ENCODE measurements around the gene RASGEF1B.

The RASGEF1B gene

GRCh38 chr4:81498046-81498445 is 26.3 kb upstream of the RASGEF1B start:
- in situ Hi-C loops (cut with HindIII; ENCODE audit: low pct_ligation_motif_present, low sequenced_read_pairs): no loop called here
- H3K27me3 ChIP-seq (replicated peaks): no peaks in the 10 kb centered on the region
- H3K36me3 ChIP-seq (replicated peaks): no peaks in the 10 kb centered on the region
- TF ChIP-seq CTCF (IDR thresholded peaks at IDR 0.05; ENCODE audit: low read depth, low read length, missing control alignments): no peak
- H3K27ac ChIP-seq: no peak overlapping the region
- no peak overlapping the region for H3K4me3 ChIP-seq (ENCODE audit: low read depth, low read length)
- no peak for DNase-seq

GRCh38 chr4:81495345-81495744 is 23.6 kb upstream of the RASGEF1B start:
- Histone ChIP-seq H3K27ac (no peak overlapping the region), H3K4me3 (ENCODE audit: low read depth, low read length) (no peak overlapping the region), H3K27me3 (replicated peaks) (no peaks in the 10 kb centered on the region), H3K36me3 (replicated peaks) (no peaks in the 10 kb centered on the region)
- in situ Hi-C loops (cut with HindIII; ENCODE audit: low pct_ligation_motif_present, low sequenced_read_pairs): no loop called here
- TF ChIP-seq CTCF (IDR thresholded peaks at IDR 0.05; ENCODE audit: low read depth, low read length, missing control alignments): no peak
- no peak for DNase-seq

GRCh38 chr4:81494031-81494431 is 22.3 kb upstream of the RASGEF1B start:
- TF ChIP-seq CTCF (IDR thresholded peaks at IDR 0.05; ENCODE audit: low read depth, low read length, missing control alignments): no peak
- Histone ChIP-seq H3K4me3 (ENCODE audit: low read depth, low read length) (no peak overlapping the region), H3K27ac (no peak overlapping the region), H3K27me3 (replicated peaks) (no peaks in the 10 kb centered on the region), H3K36me3 (replicated peaks) (no peaks in the 10 kb centered on the region)
- DNase-seq: no peak
- in situ Hi-C loops (cut with HindIII; ENCODE audit: low pct_ligation_motif_present, low sequenced_read_pairs): no loop called here

GRCh38 chr4:81492606-81493230 is 21.0 kb upstream of the RASGEF1B start:
- DNase-seq: no peak
- no peak overlapping the region for H3K4me3 ChIP-seq (ENCODE audit: low read depth, low read length)
- H3K36me3 ChIP-seq (replicated peaks): no peaks in the 10 kb centered on the region
- TF ChIP-seq CTCF (IDR thresholded peaks at IDR 0.05; ENCODE audit: low read depth, low read length, missing control alignments): no peak
- no peak overlapping the region for H3K27ac ChIP-seq
- no peaks in the 10 kb centered on the region for H3K27me3 ChIP-seq (replicated peaks)
- in situ Hi-C loops (cut with HindIII; ENCODE audit: low pct_ligation_motif_present, low sequenced_read_pairs): no loop called here

- peak; percentile 31 for DNase-seq
- H3K27ac ChIP-seq: no peak overlapping the region
- in situ Hi-C loops (cut with HindIII; ENCODE audit: low pct_ligation_motif_present, low sequenced_read_pairs): no loop called here
- no peak overlapping the region for H3K4me3 ChIP-seq (ENCODE audit: low read depth, low read length)
- TF ChIP-seq CTCF (IDR thresholded peaks at IDR 0.05; ENCODE audit: low read depth, low read length, missing control alignments): no peak
- H3K36me3 ChIP-seq (replicated peaks): no peaks in the 10 kb centered on the region
- H3K27me3 ChIP-seq (replicated peaks): no peaks in the 10 kb centered on the region
Measured at GRCh38 chr4:81491943-81492342, 20.2 kb upstream of the RASGEF1B start.

All from brain microvascular endothelial cell (primary cell).